ENCODE measurements around the gene AHDC1.
A peak's percentile ranks its signal among the peaks of the same experiment; 100 is the strongest.

The AHDC1 gene

GRCh38 chr1:27575840-27576331 lies 28.1 kb downstream of the AHDC1 start:
- DNase-seq: no peak

DNA sequence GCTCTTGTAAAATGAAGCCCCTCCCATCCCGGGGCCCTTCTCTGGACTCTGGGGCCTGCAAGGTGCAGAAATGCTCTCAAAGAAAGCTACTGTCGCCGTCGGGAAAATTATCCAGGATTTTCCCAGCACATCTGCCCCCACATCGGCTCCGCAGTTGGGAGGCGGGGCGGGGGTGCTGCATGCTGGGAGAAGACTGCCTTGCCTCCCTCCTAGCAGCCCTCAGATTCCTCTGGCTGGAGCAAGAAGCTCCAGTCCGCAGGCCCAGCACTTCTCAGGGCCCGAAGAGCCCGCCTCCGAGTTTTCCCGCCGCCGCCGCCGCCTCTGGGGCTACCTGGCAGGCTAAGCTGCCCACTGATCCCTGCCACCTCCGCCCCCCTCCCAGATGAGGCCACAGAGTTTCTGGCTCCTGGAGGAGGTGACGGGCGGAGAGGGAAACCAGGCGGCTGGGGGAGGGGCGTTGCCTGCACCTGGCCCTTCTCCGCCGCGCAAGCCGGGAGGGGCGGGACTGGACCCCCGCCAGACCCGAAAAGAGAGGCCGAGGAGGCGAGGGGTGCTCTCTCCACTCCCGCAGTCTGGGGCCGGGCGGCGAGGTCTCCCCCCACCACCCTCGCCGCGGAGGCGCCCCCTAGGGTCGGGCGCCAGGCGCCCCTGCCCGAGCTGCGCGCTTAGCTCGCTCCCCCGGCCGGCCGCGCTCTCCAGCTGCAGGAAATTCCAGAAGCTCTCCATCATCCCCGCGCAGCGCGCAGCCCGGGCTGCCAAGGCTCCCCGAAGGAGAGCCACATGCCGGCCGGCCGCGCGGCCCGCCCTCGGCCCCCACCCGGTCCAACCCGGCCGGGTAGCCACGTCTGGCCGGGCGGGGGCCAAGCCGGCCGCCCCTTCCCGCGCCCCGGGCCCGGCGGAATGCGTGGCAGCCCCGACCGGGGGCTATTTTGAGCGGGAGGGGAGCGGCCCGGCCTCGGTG lies 28.8 kb downstream of the AHDC1 start:
- peak; percentile 64 for DNase-seq

GRCh38 chr1:27574001-27574781 lies 29.8 kb downstream of the AHDC1 start:
- DNase-seq: no peak

GRCh38 chr1:27572679-27573426 lies 31.1 kb downstream of the AHDC1 start:
- DNase-seq: no peak

- no peak for DNase-seq
Observed at GRCh38 chr1:27572019-27572678, 31.8 kb downstream of the AHDC1 start.

DNA sequence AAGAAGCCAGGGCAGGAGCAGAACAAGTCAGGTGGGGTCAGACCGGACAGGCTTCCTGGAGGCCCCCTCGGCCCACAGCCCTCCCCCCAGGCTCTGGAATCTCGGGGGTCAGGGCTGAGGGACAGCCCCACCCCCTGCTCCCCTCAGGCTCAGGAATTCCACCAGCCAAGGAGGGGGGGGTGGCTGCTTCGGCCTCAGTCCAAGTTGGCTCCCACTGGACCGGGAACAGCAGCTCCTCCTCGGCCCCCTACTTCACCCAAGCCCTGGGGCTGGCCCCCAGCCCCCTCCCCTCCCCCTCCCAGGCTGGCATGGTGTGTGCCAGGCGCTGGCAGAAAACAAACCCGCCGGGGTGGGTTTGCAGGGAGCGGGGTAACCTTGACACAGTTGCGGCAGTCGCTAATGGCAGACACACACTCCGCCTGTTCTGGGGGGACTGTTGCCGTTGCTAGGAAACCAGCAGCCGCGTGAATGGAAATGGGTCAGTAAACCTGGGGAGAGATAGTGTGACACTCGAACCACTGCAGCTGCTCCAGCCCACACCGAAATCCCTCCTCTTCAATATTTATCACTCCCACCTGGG lies 32.4 kb downstream of the AHDC1 start:
- no peak for DNase-seq

DNA sequence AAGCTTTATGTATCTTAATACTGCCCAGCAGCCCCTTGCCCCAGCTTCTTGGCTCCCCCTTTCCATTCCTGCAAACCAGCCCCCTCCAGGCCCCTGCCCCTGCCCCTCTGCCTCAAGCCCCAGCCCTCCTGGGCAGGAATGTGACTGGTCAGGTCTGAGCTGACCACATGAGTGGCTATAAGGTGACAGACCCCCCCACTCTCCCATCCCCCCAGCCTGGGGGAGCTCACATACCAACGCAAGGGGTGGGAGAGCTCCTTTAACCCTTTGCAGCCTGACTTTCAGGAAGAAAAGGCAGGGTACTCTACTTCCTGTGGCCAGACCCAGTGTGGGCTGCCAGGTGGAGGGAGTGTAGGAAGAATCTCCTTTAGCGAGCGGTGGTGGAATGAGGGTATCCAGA lies 33.2 kb downstream of the AHDC1 start:
- DNase-seq: no peak

GRCh38 chr1:27570356-27570755 lies 33.6 kb downstream of the AHDC1 start:
- no peak for DNase-seq

- no peak for DNase-seq
Observed at GRCh38 chr1:27569506-27570291, 34.2 kb downstream of the AHDC1 start.

DNA sequence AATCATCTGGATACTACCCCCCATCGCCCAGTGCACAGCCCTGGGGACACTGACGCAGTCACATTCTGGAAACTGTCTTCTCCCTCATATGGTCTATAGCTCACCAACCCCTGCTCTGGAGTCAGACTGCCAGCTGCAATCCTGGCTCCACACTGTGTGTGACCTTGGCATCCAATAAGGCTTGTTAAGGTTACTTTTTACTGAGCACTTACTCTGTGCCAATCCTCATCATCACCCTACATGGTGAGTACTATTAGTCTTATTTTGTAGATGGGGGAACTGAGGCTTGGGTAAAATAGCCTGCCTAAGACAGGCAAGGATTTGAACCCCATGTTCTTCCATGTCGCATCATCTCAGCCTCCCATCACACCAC lies 34.9 kb downstream of the AHDC1 start:
- DNase-seq: no peak

DNA sequence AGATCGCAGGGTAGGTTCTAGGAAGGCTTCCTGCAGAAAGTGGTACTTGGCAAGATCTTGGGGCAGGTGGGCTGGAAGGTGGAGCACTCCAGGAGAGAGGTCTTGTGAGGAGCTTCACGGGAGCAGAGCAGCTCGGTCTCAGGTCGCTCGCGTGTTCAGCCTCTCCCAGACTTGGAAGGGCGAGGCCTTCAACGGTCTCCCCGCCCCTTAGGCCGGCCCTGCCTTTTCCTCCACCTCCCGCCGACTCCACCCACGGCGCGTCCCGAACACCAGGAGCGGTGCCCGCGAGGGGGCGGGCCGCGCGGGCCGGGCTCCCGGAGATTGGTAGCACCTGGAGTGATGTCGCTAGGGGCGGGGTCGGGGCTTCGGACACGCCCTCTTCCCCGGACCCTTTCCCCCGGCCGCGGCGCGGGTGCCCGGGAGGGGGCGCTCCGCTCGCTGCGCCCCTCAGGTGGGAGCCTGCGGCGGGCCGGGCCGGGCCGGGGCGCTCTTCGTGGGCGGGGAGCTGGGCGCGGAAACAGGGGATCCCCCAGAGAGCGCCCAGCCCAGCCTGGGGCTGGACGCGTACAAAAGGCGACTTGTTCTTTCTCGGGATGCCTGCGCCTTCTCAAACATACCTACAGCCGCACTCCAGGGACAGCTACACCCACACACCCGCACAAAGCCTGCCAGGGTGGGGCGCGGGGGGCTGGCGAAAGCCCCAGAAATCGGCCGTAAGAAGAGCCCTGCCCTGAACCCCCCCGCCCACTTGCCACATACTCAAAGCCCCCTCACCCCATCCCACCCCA lies 35.5 kb downstream of the AHDC1 start:
- peak; percentile 92 for DNase-seq

DNA sequence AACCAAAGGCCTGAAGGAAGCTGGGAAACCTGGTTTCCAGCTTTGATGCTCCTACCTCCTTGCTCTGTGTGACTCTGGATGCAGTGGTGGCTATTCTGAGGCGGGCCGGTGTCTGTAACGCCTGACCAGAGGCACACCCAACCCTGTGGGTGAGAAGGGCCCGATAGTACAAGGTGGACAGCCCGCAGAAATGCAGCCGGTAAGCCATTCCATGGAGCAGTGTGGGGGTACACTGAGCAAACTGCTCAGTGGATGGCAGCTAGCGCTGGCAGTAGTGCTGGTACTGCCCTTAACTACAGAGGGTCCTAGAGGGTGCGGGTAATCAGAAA lies 36.0 kb downstream of the AHDC1 start:
- DNase-seq: no peak

- no peak for DNase-seq
Observed at GRCh38 chr1:27567146-27567526, 36.8 kb downstream of the AHDC1 start.

DNA sequence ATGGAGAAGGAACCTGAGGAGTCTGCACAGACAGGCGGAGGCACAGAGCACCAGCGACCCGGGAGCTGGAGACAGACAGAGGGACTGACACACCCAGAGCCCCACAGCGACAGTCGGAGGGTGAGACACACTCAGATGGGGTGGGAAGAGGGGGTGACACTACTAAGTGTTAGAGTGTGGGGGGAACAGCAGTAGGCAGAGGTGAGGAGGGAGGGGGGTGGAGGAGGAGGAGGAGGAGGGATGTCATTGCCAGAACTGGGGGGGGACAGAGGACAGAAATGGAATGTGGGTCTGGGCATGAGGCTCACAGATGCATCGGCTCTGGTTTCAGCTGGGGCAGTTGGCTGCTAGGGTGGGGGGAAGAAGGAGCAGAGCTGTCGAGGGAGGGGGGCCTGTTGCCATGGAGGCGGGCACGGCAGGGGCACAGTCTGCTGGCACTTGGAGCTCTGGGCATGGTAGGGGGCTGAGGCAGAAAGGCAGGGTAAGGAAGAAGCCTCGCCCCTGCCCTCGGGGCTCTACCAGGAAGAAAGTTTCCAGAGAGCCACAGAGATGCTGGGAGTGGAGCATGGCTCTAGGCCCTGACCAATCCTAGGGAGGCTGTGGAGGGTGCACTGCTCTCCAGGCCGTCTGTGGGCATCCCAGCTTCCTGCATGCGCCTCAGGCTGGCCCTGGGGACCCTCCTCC lies 37.3 kb downstream of the AHDC1 start:
- no peak for DNase-seq

DNA sequence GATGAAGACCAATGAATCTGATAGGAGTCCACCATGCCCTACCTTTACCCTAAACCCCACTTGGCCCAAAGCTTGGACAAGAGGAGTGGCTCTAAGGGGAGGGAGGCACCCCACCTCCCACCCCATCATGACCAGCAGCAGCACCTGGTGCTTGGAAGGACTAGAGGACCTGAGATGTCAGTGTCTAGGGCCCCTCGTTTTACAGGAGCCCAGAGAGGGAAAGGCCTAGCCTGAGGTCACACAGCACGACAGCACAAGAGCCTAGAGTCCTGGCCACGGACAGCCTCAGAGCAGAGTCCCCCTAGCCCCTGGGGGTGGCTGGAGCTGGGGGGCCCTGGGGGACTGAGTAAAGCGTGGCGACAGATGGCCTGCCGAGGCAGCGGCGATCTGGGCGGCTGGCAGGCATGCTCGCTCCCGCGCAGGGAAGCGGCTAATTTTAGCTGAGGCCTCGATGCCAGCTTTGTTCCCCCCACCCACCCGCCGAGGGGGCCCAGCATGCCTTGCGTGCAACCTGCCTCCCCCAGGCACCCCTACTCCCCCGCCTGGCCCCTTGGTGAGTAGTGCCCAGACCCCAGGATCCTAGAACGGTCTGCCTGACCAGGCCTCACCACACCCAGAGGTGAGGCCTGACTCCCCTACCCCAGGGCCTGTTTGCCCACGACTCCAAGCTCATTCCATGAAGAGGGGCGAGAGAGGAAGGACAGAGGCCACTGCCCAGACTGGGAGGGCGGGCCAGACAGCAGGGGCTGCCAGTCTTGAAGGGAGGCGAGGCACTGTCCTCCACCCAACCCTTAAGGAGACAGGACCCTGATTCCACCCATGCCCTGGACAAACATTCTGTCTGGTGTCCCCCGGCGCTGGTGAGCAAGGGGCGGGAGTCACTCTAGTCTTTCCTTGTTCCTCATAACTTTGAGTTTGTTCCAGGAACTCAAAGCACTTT lies 39.0 kb downstream of the AHDC1 start:
- DNase-seq: peak; percentile 35

DNA sequence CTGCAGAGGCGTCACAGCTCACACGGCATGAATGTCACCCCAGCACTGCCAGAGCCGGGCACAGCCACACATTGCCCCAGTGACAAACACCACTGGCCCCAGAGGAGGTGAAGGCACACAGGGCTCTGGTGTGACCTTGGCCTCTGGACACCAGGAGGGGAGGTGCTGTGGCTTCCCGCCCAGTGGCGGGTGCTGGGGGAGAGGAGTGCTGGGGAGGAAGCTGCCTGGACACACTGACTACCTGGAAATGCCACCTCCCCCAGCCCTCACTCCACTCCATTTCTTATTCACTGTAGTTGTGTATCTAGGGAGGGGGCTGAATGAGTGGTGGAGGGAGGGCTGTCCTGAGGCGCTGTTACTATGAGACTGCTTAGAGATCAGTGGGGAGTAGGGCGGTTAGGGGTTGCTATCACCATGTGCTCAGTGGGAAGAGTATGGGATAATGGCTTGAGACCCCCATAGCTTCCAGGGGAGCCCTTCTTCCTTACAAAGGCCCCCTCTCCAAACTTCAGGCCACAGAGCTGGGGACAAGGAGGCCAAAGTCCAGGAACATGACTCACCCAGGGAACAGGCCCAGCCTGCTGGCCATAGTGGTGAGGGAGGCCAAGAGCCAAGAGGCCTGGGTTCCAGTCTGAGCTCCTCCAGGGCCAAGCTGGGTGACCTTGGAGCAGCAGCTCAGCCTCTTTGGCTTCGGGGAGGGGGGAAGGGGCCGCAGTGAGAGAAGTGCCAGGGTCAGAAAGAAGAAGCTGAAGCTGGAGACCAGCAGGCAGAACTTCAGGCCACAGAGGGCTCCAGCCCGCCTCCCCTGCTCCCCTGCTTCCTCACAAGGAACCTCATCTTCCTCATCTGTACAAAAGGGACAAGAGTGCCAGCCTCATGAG lies 40.1 kb downstream of the AHDC1 start:
- DNase-seq: no peak

DNA sequence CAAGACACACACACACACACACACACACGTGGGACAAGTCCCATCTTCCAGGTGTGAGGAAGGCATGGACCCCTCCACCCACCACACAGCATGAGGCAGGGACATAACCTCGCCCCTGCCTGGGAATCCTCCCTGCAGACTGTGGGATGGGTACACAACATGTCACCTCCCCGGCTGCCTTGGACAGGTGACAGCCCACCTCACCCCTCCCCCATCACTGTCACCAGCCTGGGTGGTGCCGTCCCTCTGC lies 40.7 kb downstream of the AHDC1 start:
- no peak for DNase-seq
